Umbilical cord (tissue), 2 donors: ENCODE data around the gene OLFM1. TPM values are rescaled to one million over a fixed set of nuclear protein-coding genes. Genes with fewer than 3 reads are reported as not detected.
"Not testable (repeated sequence)": the region's sequence is repeated elsewhere in the genome, so short reads cannot be mapped to it uniquely, and the experiment has no call there.

ENCODE experiments used
- DNase-seq: peaks from one replicate; pipeline ENCODE4 v3.0.0-alpha.2; 2015; ENCODE audit warnings: low spot score
- total RNA-seq: library from RNA; depleted of rRNA; stranded (reverse); fragments of >200 nt; gene quantifications from one replicate; pipeline ENCODE4 v1.2.3, GENCODE V29; 2014; ENCODE audit warnings: low replicate concordance; ENCODE audit not compliant: insufficient read depth

OLFM1 gene
- total RNA-seq, 1 donor from 2014 or later = 3.6 TPM

DNA sequence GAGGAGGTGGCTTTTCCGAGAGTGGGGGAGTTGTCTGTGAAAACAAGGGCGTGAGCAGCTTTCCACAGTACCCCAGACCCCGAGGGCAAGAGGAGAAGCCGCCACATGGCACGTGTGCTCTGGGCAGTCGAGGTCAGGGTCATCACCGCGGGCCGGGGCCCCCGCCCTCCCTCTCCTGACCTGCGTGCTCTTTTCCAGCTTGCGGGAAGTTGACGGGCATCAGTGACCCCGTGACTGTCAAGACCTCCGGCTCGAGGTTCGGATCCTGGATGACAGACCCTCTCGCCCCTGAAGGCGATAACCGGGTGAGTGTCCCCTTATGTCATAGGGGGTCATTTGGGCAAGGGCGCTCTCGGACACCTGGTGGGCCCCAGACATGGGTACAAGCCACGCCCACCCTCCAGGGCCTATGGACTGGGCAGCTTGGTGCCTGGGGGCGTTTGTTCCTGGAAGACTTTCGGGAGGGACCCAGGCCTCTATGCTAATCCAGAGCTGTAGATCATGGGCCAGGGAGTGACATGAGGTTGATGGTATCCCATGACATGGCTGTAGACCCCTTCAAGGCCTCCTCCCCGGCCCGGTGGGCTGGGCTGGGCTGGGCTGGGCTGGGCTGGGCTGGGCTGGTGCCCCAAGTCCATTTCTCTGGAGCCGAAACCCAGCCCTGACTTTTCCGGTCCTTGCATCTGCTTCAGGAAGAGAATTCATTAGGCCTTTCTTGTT, 19.2 kb downstream of the OLFM1 start:
- no peak for DNase-seq

GRCh38 chr9:135107581-135108235, 20.2 kb downstream of the OLFM1 start:
- no peak for DNase-seq

- no peak for DNase-seq
Observed at GRCh38 chr9:135108831-135109510, 21.5 kb downstream of the OLFM1 start.

DNA sequence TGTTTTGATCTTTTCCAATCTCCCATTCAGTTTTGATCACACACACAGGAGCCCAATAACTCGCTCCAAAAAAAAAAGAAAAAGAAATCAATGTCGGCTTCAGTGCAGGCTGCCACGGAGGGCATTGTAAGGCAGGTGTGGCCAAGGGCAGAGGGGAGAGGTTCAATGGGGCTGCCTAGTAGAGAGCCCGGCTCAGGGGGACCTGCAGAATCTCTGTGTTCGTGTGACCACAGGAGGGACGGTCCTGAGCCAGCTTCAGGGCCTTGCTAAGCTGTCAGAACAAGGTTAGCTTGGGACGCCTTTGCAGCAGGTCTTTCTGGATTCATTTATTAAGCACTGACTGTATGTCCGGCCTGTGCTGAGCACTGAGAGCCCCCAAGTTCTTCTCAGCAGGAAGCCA, 22.2 kb downstream of the OLFM1 start:
- no peak for DNase-seq

- DNase-seq = no peak
Observed at GRCh38 chr9:135110416-135110815, 22.9 kb downstream of the OLFM1 start.

DNA sequence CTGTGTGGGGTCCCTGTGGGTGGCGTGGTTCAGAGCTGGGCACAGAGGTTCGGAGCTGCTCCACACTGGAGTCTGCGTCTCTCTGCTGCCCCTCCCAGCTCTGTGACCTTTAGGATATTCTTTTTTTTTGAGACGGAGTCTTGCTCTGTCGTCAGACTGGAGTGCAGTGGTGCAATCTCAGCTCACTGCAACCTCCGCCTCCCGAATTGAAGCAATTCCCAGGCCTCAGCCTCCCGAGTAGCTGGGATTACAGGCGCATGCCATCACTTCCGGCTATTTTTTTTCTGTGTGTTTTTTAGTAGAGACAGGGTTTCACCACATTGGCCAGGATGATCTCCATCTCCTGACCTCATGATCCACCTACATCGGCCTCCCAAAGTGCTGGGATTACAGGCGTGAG, 24.1 kb downstream of the OLFM1 start:
- DNase-seq = not testable (repeated sequence)

DNA sequence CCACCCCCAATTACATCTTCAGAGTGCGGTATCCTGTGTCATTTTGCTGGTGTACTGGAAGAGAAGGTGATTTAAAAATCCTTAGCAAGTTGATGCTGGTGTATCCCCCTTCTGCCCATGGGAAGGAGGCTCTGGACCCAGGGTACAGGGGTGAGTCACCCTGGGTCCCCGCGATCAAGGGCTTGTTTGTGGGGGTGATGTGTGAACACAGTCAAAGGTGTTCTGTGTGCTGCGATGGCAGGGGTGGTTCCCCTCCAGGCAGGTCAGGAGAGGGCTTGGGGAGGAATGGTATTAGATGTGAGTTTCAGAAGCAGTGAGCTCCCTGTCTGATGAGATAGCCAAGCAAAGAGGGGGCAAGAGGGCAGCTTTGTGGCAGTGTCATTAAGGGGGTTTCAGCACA, 28.9 kb downstream of the OLFM1 start:
- DNase-seq = no peak

DNA sequence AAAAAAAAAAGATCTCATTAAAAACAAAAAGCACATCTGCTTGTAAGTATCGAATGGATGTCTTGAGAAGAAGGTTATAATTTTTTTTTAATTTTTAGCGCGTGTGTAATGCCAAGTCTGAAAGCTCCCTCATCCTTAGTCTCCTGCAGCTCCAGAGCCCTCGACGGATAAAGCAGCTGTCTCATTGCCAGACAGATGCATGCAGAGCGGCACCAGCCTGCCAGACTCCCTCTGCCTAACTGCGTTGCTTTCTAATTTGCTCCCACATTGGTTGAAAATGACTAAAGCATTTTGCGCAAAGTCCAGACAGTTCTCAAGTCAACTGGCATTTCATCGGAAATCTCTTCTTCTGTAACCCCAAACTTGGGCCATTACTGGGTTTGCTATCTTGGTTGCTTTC, 29.4 kb downstream of the OLFM1 start:
- DNase-seq = no peak

- DNase-seq = no peak
Observed at GRCh38 chr9:135117281-135117680, 29.8 kb downstream of the OLFM1 start.

GRCh38 chr9:135119496-135120064, 32.1 kb downstream of the OLFM1 start:
- no peak for DNase-seq

DNA sequence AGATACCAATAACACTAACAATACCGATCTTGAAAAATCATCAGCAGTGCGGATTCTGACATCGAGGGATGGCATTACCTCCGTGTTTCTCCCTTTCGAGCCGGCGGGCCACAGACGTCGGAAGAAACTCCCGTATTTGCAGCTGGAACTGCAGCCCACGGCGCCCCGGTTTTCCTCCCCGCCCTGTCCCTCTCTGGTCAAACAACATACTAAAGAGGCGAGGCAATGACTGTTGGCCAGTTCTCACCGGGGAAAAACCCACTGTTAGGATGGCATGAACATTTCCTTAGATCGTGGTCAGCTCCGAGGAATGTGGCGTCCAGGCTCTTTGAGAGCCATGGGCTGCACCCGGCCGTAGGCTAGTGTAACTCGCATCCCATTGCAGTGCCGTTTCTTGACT, 32.8 kb downstream of the OLFM1 start:
- no peak for DNase-seq

- DNase-seq = no peak
Observed at GRCh38 chr9:135122316-135122715, 34.8 kb downstream of the OLFM1 start.

- DNase-seq = no peak
Observed at GRCh38 chr9:135123126-135123772, 35.8 kb downstream of the OLFM1 start.

GRCh38 chr9:135123773-135124134, 36.3 kb downstream of the OLFM1 start:
- DNase-seq = no peak

- DNase-seq = no peak
Observed at GRCh38 chr9:135126451-135127187, 39.2 kb downstream of the OLFM1 start.

GRCh38 chr9:135127718-135128670, 40.5 kb downstream of the OLFM1 start:
- no peak for DNase-seq

DNA sequence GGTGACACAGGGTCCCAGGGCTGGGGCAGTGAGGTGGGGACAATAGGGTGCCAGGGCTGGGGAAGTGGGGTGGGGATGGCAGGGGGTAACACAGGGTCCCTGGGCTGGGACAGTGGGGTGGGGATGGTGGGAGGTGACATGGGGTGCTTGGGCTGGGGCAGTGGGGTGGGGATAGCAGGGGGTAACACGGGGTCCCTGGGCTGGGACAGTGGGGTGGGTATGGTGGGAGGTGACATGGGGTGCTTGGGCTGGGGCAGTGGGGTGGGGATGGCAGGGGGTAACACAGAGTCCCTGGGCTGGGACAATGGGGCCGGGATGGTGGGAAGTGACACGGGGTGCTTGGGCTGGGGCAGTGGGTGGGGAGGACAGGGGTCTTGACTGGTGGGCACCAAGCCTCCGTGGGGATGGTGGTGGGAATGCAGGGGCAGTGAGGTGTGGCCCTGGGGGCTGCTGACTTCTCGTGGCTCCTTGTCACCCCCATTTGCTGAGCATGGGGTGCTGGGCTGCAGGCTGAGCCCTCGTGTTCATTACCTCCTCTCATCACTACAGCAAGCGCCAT, 41.7 kb downstream of the OLFM1 start:
- DNase-seq = no peak

DNA sequence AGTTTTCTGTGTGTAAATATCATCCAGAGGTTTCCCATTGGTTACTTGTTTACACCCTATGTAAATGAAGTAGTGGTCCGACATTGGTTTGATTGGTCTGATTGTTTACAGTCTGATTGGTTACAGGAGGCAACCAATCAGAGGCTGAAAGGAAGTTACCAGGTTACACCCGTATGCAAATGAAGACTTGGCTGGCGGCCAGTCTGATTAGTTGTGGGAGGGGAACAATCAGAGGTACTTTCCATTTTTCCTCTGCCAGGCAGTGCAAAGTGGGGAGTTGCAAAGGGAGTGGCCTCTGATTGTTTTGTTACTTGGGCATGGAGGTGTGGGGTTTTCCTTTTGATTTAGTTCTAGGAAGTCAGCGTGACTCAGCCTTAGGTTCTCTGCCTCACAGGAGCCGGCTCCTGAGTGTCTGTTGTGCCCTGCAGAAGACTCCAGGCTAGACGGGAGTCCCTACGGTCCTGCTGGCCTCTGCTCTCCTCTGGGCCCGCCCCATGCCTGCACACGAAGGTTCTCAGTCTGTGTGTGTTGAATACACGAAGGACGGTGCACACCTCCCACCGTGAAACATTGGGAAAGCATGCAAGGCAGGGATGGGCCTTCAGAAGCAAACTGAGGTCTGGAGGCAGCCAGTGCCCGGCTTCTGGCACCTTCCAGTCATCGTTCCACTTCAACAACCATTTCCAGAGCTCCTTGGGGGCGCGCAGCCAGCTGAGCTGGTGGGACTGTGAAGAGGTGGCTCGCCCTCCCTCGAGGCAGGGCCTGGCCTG, 42.9 kb downstream of the OLFM1 start:
- DNase-seq = no peak

- DNase-seq = no peak
Observed at GRCh38 chr9:135131488-135131887, 44.0 kb downstream of the OLFM1 start.
